ENCODE results near the gene SSR1.
A peak's percentile ranks its signal among the peaks of the same experiment; 100 is the strongest.
"Not testable (repeated sequence)": the region's sequence is repeated elsewhere in the genome, so short reads cannot be mapped to it uniquely, and the experiment has no call there.

SSR1 gene

DNA sequence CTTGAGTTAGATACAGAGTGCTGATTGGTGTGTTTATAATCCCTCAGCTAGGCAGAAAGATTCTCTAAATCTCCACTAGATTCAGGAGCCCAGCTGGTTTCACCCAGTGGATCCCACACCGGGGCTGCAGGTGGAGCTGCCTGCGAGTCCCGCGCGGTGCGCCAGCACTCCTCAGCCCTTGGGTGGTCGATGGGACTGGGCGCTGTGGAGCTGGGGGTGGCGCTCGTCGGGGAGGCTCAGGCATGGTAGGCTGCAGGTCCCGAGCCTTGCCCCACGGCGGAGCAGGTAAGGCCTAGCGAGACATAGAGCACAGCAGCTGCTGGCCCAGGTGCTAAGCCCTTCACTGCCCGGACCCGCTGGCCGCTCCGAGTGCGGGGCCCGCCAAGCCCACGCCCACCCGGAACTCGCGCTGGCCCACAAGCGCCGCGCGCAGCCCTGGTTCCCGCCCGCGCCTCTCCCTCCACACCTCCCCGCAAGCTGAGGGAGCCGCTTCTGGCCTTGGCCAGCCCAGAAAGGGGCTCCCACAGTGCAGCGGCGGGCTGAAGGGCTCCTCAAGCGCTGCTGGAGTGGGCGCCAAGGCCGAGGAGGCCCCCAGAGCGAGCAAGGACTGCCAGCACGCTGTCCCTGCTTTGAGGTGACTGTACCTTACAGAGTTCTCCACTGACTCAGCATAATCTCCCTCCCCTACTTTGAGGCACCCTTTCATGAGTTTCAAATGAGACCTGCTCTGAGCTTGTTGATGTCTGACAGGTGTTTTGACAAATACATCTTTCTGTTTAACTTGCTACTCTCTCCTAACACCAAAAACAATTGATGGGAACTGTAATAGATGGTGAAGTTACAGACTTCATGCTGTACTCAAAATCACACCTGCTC lies 3.9 kb upstream of the SSR1 start:
- Histone ChIP-seq H3K27me3 (ENCODE audit: insufficient read depth, low read length) (no peaks in the 10 kb centered on the region), H3K9me3 (ENCODE audit: insufficient read depth, low read depth, low read length) (no peaks in the 10 kb centered on the region), H3K27ac (ENCODE audit: low read depth, low read length) (no peak overlapping the region), H3K4me3 (ENCODE audit: low read length) (no peak overlapping the region), H3K9ac (ENCODE audit: low read depth, low read length) (no peak overlapping the region), H3K36me3 (ENCODE audit: insufficient read depth, low read length) (no peaks in the 10 kb centered on the region), H3K4me1 (ENCODE audit: insufficient read depth, low read length) (peaks cover 4% of the 10 kb centered on the region; the same call in 1 of the 2 replicates)
- WGBS = 96% methylated on average over 41 of the region's 41 CpGs

- no peak overlapping the region for H3K9ac ChIP-seq (ENCODE audit: low read depth, low read length)
- H3K9me3 ChIP-seq (ENCODE audit: insufficient read depth, low read depth, low read length) = no peaks in the 10 kb centered on the region
- no peaks in the 10 kb centered on the region for H3K27me3 ChIP-seq (ENCODE audit: insufficient read depth, low read length)
- no peak overlapping the region for H3K27ac ChIP-seq (ENCODE audit: low read depth, low read length)
- no peaks in the 10 kb centered on the region for H3K36me3 ChIP-seq (ENCODE audit: insufficient read depth, low read length)
- WGBS = 91% methylated on average over 6 of the region's 6 CpGs
- peaks cover 13% of the 10 kb centered on the region for H3K4me1 ChIP-seq (ENCODE audit: insufficient read depth, low read length)
- no peak overlapping the region for H3K4me3 ChIP-seq (ENCODE audit: low read length)
Observed at GRCh38 chr6:7315948-7316365, 3.0 kb upstream of the SSR1 start.

DNA sequence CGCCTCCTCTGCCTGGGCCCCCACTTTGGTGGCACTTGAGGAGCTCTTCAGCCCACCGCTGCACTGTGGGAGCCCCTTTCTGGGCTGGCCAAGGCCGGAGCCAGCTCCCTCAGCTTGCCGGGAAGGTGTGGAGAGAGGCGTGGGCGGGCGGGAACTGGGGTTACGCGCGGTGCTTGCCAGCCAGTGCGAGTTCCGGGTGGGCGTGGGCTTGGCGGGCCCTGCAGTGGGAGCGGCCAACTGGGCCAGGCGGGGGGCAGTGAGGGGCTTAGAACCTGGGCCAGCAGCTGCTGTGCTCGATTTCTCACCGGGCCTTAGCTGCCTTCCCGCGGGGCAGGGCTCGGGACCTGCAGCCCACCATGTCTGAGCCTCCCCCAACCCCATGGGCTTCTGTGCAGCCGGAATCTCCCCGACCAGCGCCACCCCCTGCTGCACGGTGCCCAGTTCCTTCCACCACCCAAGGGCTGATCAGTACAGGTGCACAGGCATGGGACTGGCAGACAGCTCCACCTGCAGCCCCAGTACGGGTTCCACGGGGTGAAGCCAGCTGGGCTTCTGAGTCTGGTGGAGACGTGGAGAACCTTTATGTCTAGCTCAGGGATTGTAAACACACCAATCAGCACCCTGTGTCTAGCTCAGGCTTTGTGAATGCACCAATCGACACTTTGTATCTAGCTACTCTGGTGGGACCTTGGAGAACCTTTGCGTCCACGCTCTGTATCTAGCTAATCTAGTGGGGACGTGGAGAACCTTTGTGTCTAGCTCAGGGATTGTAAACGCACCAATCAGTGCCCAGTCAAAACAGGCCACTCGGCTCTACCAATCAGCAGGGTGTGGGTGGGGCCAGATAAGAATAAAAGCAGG lies 2.3 kb upstream of the SSR1 start:
- H3K9ac ChIP-seq (ENCODE audit: low read depth, low read length); H3K9me3 ChIP-seq (ENCODE audit: insufficient read depth, low read depth, low read length); H3K4me3 ChIP-seq (ENCODE audit: low read length); H3K27ac ChIP-seq (ENCODE audit: low read depth, low read length); H3K27me3 ChIP-seq (ENCODE audit: insufficient read depth, low read length); H3K36me3 ChIP-seq (ENCODE audit: insufficient read depth, low read length): not testable (repeated sequence)
- WGBS = 96% methylated on average over 34 of the region's 34 CpGs
- H3K4me1 ChIP-seq (ENCODE audit: insufficient read depth, low read length) = peaks cover 13% of the 10 kb centered on the region

DNA sequence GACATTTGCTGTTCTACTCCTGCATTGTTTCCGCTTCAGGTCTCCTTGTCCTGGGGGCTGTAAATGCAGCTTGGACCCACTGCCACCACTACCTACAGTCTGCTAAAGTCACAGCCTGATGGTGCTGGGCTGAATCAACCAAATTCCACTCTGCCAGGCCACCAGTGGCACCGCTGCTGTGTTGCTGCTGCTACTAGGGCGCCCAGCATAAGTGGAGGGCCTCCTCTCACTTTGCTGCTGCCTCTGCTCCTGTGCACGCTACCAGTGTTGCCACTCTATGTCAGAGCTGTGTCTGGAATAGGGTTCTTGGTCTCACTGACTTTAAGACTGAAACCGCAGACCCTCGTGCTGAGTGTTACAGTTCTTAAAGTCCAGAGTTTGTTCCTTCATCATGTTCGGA lies 1.4 kb upstream of the SSR1 start:
- no peaks in the 10 kb centered on the region for H3K27me3 ChIP-seq (ENCODE audit: insufficient read depth, low read length)
- no peaks in the 10 kb centered on the region for H3K9me3 ChIP-seq (ENCODE audit: insufficient read depth, low read depth, low read length)
- H3K9ac ChIP-seq (ENCODE audit: low read depth, low read length) = no peak overlapping the region
- H3K27ac ChIP-seq (ENCODE audit: low read depth, low read length) = no peak overlapping the region
- WGBS = 96% methylated on average over 7 of the region's 7 CpGs
- H3K4me1 ChIP-seq (ENCODE audit: insufficient read depth, low read length) = peaks cover 13% of the 10 kb centered on the region
- H3K4me3 ChIP-seq (ENCODE audit: low read length) = no peak overlapping the region
- peaks cover 9% of the 10 kb centered on the region for H3K36me3 ChIP-seq (ENCODE audit: insufficient read depth, low read length)

DNA sequence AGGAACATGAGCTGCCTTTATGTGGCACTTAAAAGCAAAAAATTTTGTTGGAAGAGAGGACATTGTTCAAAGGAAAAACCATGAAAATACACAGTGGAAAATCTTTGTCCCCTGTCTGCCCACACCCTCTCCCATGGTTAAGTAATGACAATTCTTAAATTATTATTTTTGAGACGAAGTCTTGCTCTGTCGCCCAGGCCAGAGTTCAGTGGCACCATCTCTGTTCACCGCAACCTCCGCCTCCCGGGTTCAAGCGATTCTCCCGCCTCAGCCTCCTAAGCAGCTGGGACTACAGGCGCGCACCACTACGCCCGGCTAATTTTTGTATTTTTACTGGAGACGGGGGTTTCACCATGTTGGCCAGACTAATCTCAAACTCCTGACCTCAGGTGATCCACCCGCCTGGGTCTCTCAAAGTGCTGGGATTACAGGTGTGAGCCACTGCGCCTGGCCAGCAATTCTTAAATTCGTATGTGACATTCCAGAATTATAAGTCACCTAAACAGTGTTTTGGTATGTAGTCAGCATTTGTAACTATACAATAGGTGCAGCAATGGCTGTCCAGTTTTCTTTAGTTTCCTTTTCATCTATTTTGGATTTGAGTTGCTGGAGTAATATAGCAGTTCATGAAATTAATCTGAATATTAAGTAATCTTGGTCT lies 636 bp upstream of the SSR1 start:
- H3K9ac ChIP-seq (ENCODE audit: low read depth, low read length) = peak overlapping the region; percentile 78
- H3K36me3 ChIP-seq (ENCODE audit: insufficient read depth, low read length) = peaks cover 17% of the 10 kb centered on the region
- no peaks in the 10 kb centered on the region for H3K27me3 ChIP-seq (ENCODE audit: insufficient read depth, low read length)
- peak overlapping the region; percentile 72; the same call in 1 of the 2 replicates for H3K27ac ChIP-seq (ENCODE audit: low read depth, low read length)
- H3K4me1 ChIP-seq (ENCODE audit: insufficient read depth, low read length) = peaks cover 13% of the 10 kb centered on the region
- 86% methylated on average over 15 of the region's 15 CpGs for WGBS
- peak overlapping the region; percentile 94 for H3K4me3 ChIP-seq (ENCODE audit: low read length)
- no peaks in the 10 kb centered on the region for H3K9me3 ChIP-seq (ENCODE audit: insufficient read depth, low read depth, low read length)

GRCh38 chr6:7311917-7312615 lies 933 bp downstream of the SSR1 start:
- H3K36me3 ChIP-seq (ENCODE audit: insufficient read depth, low read length) = peaks cover 33% of the 10 kb centered on the region
- WGBS = 5% methylated on average over 13 of the region's 17 CpGs
- peaks cover 13% of the 10 kb centered on the region for H3K4me1 ChIP-seq (ENCODE audit: insufficient read depth, low read length)
- peak overlapping the region; percentile 93 for H3K9ac ChIP-seq (ENCODE audit: low read depth, low read length)
- H3K27ac ChIP-seq (ENCODE audit: low read depth, low read length) = peak overlapping the region; percentile 89
- no peaks in the 10 kb centered on the region for H3K9me3 ChIP-seq (ENCODE audit: insufficient read depth, low read depth, low read length)
- H3K4me3 ChIP-seq (ENCODE audit: low read length) = peak overlapping the region; percentile 94
- no peaks in the 10 kb centered on the region for H3K27me3 ChIP-seq (ENCODE audit: insufficient read depth, low read length)

DNA sequence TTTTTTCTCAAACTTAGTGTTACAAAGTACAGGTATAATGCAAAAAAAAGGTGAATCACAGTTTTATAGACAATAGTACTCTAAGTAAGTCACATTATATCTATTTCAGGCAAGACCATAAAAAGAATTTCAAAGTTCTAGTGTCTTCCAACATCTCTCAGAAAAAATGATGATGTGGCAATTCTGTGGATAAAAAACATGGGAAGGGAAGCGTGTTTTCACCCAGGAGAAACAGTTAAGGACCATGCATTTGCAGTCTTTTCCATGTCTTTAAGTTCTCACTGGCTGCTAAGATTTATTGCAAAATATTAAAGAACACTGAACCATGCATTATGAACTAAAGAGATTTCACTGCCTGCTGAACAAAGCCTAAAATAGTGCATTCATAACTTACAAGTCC lies 1.8 kb downstream of the SSR1 start:
- WGBS = 86% methylated on average over 1 of the region's 1 CpG
- H3K27ac ChIP-seq (ENCODE audit: low read depth, low read length) = no peak overlapping the region

DNA sequence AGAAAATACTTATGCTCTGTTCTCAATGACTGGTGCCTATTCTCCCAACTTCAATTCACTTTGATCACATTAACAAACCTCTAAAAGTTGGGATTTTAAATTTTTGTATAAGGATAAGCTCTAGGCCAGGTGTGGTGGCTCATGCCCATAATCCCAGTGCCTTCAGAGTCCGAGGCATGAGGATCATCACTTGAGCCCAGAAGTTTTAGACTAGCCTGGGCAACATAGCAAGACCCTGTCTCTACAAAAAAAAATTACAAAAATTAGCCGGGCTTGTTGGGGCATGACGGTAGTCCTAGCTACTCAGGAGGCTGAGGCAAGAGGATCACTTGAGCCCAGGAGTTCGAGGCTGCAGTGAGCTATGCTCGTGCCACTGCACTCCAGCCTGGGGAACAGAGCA lies 3.9 kb downstream of the SSR1 start:
- H3K27ac ChIP-seq (ENCODE audit: low read depth, low read length) = no peak overlapping the region
- H3K27me3 ChIP-seq (ENCODE audit: insufficient read depth, low read length) = no peaks in the 10 kb centered on the region
- no peaks in the 10 kb centered on the region for H3K9me3 ChIP-seq (ENCODE audit: insufficient read depth, low read depth, low read length)
- no peak overlapping the region for H3K4me3 ChIP-seq (ENCODE audit: low read length)
- H3K36me3 ChIP-seq (ENCODE audit: insufficient read depth, low read length) = peaks cover 56% of the 10 kb centered on the region
- peaks cover 13% of the 10 kb centered on the region for H3K4me1 ChIP-seq (ENCODE audit: insufficient read depth, low read length)
- no peak overlapping the region for H3K9ac ChIP-seq (ENCODE audit: low read depth, low read length)
- 96% methylated on average over 5 of the region's 5 CpGs for WGBS

More for the DNA sequence above, 1.8 kb downstream of the SSR1 start:
- Histone ChIP-seq H3K27me3 (ENCODE audit: insufficient read depth, low read length) (no peaks in the 10 kb centered on the region), H3K9me3 (ENCODE audit: insufficient read depth, low read depth, low read length) (no peaks in the 10 kb centered on the region), H3K4me3 (ENCODE audit: low read length) (peak overlapping the region; percentile 94), H3K36me3 (ENCODE audit: insufficient read depth, low read length) (peaks cover 37% of the 10 kb centered on the region), H3K4me1 (ENCODE audit: insufficient read depth, low read length) (peaks cover 13% of the 10 kb centered on the region), H3K9ac (ENCODE audit: low read depth, low read length) (peak overlapping the region; percentile 93; the same call in 1 of the 2 replicates)

DNA sequence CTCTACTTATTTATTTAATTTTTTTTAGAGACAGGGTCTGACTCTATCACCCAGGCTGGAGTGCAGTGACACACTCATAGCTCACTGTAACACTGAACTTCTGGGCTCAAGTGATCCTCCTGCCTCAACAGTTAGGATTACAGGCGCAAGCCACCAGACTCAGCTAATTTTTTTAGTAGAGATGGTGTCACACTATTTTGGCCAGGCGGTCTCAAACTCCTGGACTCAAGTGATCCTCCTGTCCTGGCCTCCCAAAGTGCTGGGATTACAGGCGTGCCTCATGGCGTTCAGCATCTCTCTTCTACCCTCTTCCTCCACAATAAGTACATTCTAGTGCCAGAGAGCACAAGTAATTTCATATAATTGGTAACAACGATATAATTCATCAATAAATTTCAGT lies 5.5 kb downstream of the SSR1 start:
- Histone ChIP-seq H3K27ac (ENCODE audit: low read depth, low read length) (no peak overlapping the region), H3K27me3 (ENCODE audit: insufficient read depth, low read length) (no peaks in the 10 kb centered on the region), H3K36me3 (ENCODE audit: insufficient read depth, low read length) (peaks cover 72% of the 10 kb centered on the region), H3K4me1 (ENCODE audit: insufficient read depth, low read length) (peaks cover 10% of the 10 kb centered on the region), H3K4me3 (ENCODE audit: low read length) (no peak overlapping the region), H3K9me3 (ENCODE audit: insufficient read depth, low read depth, low read length) (no peaks in the 10 kb centered on the region), H3K9ac (ENCODE audit: low read depth, low read length) (no peak overlapping the region)
- 97% methylated on average over 5 of the region's 5 CpGs for WGBS

- 89% methylated on average over 1 of the region's 1 CpG for WGBS
- Histone ChIP-seq H3K9ac (ENCODE audit: low read depth, low read length) (no peak overlapping the region), H3K27me3 (ENCODE audit: insufficient read depth, low read length) (no peaks in the 10 kb centered on the region), H3K27ac (ENCODE audit: low read depth, low read length) (no peak overlapping the region), H3K9me3 (ENCODE audit: insufficient read depth, low read depth, low read length) (no peaks in the 10 kb centered on the region), H3K4me1 (ENCODE audit: insufficient read depth, low read length) (no peaks in the 10 kb centered on the region), H3K4me3 (ENCODE audit: low read length) (no peak overlapping the region), H3K36me3 (ENCODE audit: insufficient read depth, low read length) (peaks cover 92% of the 10 kb centered on the region)
Observed at GRCh38 chr6:7304821-7305220, 8.2 kb downstream of the SSR1 start.
